HUES64 (cell line): Measurements from ENCODE around the gene MACO1.

Experiments used
- H3K27ac ChIP-seq: 2 replicates; pipeline ENCODE4 v1.7.0; 2013; ENCODE audit warnings: low read depth, low read length, inconsistent platforms
- H3K27me3 ChIP-seq: 2 replicates; pipeline ENCODE4 v1.6.1; 2013; ENCODE audit warnings: mild to moderate bottlenecking, low read length; ENCODE audit not compliant: insufficient read depth
- H3K36me3 ChIP-seq: 2 replicates; pipeline ENCODE4 v1.6.1; 2013; ENCODE audit warnings: mild to moderate bottlenecking, low read length; ENCODE audit not compliant: insufficient read depth
- H3K4me1 ChIP-seq: 2 replicates; pipeline ENCODE4 v1.6.1; 2013; ENCODE audit warnings: mild to moderate bottlenecking, low read length, moderate library complexity; ENCODE audit not compliant: insufficient read depth
- H3K4me3 ChIP-seq: 2 replicates; pipeline ENCODE4 v1.5.1; 2013; ENCODE audit warnings: mild to moderate bottlenecking, low read length, moderate library complexity
- H3K9ac ChIP-seq: 2 replicates; pipeline ENCODE4 v1.6.1; 2013; ENCODE audit warnings: mild to moderate bottlenecking, low read depth, low read length
- H3K9me3 ChIP-seq: 2 replicates; pipeline ENCODE4 v1.6.1; 2013; ENCODE audit warnings: low read depth, low read length; ENCODE audit not compliant: insufficient read depth
- WGBS: fragments of 150-250, 120-280 bp; methylation state at CpG from one replicate; pipeline ENCODE4 v1.1.7; 2013; ENCODE audit warnings: missing lambda C conversion rate; 5-methylcytosine and 5-hydroxymethylcytosine counted together

MACO1 gene

DNA sequence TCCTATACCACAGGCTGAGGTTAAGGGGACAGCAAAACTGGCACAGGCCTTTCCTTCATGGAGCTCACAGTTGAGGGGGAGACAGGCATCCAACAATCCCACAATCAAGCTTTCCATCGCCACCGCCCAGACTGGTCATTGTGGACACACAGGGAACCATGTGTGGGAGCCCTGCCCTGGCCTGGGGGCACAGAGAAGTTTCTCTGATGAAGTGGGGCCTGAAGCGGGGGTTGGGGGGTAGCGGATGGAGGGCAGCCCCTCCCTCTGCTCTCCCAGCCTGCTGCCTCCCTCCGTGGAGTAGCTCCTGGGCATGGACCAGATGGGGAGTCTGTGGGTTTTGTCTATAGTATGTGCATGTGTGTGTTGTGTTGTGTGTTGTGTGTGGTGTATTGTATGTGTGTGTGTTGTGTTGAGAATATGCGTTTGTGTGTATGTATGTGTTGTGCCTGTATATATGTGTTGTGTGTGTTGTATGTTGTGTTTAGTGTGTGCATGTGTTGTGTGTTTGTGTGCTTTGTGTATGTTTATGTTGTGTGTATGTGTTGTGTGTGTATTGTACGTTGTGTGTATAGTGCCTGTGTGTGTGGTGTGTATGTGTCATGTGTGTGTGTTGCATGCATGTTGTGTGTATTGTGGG is 98.3 kb downstream of the MACO1 start:
- peaks cover 5% of the 10 kb centered on the region; the same call in 1 of the 2 replicates for H3K9me3 ChIP-seq
- H3K4me1 ChIP-seq: no peaks in the 10 kb centered on the region
- H3K27me3 ChIP-seq: no peaks in the 10 kb centered on the region
- no peak overlapping the region for H3K4me3 ChIP-seq
- H3K36me3 ChIP-seq: no peaks in the 10 kb centered on the region
- 83% methylated on average over 7 of the region's 7 CpGs for WGBS
- H3K9ac ChIP-seq: no peak overlapping the region
- H3K27ac ChIP-seq: no peak overlapping the region

DNA sequence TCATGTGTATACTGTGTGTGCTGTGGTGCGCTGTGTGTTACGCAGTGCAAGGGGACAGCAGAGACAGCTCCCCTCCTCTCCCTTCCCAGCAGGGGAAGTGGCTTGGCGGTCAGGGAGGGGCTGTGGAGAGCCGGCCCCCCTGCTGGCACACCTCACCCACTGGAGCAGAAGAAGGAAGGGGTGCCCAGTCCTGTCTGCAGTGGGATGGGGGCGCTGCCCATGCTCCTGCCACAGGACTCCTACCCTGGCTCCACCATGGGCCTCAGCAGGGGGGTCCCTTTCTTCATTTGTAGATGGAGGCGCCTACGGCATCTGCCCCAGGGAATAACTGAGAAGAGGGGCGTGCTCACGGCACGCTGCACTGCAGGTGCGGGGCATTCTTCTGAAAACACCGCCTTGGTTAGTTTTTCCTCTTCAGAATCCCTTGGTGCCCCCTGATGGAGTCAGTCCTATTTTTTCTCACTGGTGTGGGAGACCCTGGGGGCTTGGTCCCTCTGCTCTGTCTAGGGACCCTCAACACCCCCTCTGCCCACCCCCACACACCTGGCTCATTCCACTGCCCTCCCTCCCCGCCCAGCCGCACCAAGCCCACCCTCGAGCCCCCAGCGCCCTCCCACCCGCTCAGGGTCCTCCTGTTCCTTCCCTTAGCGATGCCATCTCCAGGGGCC is 99.0 kb downstream of the MACO1 start:
- Histone ChIP-seq H3K4me1 (no peaks in the 10 kb centered on the region), H3K9me3 (peaks cover 5% of the 10 kb centered on the region; the same call in 1 of the 2 replicates), H3K27ac (no peak overlapping the region), H3K27me3 (no peaks in the 10 kb centered on the region), H3K9ac (no peak overlapping the region), H3K4me3 (no peak overlapping the region), H3K36me3 (no peaks in the 10 kb centered on the region)
- 85% methylated on average over 16 of the region's 18 CpGs for WGBS

DNA sequence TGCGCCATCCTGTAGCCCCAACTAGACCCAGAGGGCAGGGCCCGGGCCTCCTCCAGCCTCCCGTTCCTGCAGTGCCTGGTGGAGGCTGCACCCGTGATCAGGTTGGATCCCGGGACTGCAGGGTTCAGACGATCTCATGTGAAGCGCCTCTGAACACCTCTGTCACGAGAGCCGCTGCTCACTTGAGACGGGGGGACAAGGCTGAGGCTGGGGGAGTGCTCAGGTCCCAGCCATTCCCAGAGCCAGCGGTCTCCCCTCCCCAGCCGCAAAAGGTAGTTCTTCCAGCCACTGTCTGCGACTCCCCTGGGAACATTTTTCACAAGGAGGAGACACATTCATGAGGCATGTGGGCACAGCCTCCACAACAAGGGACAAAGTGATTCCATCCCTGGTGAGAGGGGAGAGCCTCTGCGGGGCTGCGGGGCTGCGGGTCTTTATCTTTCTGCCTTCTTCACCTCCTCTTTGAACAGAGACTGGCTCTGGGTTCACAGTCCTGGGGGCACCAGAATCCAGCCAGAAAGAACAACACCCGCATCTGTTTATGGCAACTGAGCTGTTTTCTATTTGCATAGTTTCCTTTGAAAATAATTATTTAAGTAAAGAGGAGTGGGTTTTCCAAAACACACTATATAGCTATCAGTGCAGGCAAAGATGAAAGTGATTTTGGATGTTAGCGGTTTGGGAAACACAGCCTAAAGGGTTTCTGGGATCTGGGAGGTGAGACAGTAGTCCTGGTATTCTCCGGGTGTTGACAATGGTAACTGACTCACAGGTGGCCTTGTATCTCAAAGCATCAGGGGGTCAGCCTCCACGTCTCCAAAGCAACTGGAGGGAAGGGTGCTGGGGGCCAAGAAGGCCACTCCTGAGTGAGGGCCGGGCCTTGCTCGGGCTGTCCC is 99.7 kb downstream of the MACO1 start:
- no peak overlapping the region for H3K27ac ChIP-seq
- no peaks in the 10 kb centered on the region for H3K27me3 ChIP-seq
- 93% methylated on average over 22 of the region's 22 CpGs for WGBS
- H3K9me3 ChIP-seq: peaks cover 2% of the 10 kb centered on the region; the same call in 1 of the 2 replicates
- H3K4me1 ChIP-seq: no peaks in the 10 kb centered on the region
- no peaks in the 10 kb centered on the region for H3K36me3 ChIP-seq
- H3K9ac ChIP-seq: no peak overlapping the region
- no peak overlapping the region for H3K4me3 ChIP-seq

DNA sequence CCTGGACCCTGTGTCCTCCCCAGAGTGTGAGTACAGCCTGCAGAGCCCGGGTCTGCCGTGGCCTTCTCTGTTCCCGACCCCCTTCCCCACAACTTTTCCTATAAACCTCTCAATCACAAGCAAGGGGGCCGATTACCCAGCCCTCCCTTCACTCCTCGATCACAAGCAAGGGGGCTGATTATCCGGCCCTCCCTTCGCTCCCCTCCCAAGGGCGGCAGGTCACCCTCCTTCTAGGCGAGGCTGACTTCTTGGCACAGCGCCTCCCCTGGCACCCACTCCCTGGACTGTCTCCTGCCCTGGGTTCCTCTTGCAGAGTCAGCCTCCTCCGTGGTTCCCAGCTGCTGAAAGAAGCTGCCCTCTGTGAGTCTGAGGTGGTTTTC is 100.4 kb downstream of the MACO1 start:
- no peaks in the 10 kb centered on the region for H3K4me1 ChIP-seq
- H3K36me3 ChIP-seq: no peaks in the 10 kb centered on the region
- WGBS: 92% methylated on average over 11 of the region's 11 CpGs
- no peaks in the 10 kb centered on the region for H3K27me3 ChIP-seq
- no peak overlapping the region for H3K4me3 ChIP-seq
- no peak overlapping the region for H3K9ac ChIP-seq
- H3K27ac ChIP-seq: no peak overlapping the region
- H3K9me3 ChIP-seq: no peaks in the 10 kb centered on the region

DNA sequence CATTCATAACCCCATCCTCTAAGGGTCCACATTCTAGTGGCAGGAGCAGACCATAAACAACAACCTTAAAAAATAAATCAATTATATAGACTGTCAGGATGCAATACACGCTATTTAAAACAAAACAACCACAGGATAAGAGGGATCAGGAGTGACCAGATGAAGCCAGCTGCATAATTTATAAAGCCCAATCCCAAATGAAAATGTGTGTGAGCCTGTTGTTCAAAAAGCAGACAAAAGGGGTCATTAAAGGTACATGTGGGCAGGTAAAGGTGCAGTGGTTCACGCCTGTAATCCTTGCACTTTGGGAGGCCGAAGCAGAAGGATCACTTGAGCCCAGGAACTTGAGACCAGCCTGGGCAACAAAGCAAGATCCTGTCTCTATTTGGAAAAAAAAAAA is 102.3 kb downstream of the MACO1 start:
- Histone ChIP-seq H3K4me3 (no peak overlapping the region), H3K27me3 (no peaks in the 10 kb centered on the region), H3K9me3 (no peaks in the 10 kb centered on the region), H3K9ac (no peak overlapping the region), H3K4me1 (peaks cover 10% of the 10 kb centered on the region), H3K27ac (no peak overlapping the region), H3K36me3 (no peaks in the 10 kb centered on the region)
- WGBS: 95% methylated on average over 3 of the region's 3 CpGs

DNA sequence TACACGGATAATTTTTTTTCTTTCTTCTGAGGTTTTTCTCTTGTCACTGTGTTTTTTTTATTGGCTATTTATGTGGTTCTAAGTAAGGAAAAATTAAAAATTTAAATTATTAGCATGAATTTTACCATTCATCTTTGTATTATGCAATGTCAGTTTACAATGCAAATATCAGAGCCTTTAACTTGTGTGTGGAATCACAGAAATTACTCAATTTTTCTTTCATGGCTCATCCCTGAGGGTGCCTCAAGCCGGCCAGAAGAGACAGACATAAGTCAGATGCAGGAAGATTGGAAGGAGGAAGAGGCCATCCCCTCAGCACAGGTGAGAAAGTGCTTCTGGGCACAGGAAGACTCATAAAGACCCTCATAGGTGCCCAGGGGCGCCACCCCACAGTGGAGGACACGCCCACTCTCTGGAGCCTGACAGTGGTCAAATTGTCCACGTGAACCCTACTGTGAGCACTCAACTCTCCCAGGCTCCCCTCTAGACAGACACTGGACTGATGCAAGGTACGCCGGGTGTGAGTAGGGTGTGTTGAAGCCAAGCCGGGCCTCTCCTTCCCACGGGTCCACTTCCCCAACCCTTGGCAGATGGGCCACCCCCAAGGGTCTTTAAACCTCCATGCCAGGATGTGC is 103.2 kb downstream of the MACO1 start:
- H3K9me3 ChIP-seq: no peaks in the 10 kb centered on the region
- no peak overlapping the region for H3K9ac ChIP-seq
- no peak overlapping the region for H3K27ac ChIP-seq
- H3K27me3 ChIP-seq: no peaks in the 10 kb centered on the region
- peaks cover 10% of the 10 kb centered on the region for H3K4me1 ChIP-seq
- 79% methylated on average over 8 of the region's 9 CpGs for WGBS
- no peaks in the 10 kb centered on the region for H3K36me3 ChIP-seq
- H3K4me3 ChIP-seq: no peak overlapping the region

DNA sequence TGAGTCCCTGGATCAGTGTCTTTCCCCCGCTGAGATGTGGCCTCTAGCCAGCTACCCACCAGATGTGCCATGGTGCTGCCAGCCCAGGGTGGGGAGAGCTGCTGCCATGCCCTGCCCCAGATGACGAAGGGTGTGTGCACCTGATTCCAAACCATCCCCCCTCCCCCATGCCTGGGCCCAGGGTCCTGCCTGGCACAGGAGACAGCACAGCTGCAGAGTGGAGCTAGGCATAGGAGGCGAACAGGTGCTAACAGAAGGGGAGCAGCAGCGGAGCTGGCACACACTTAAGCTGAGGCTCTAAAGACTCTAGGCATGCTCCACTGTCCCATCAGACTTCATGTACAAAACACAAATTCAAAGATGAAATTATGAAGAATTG is 103.7 kb downstream of the MACO1 start:
- no peaks in the 10 kb centered on the region for H3K27me3 ChIP-seq
- H3K36me3 ChIP-seq: no peaks in the 10 kb centered on the region
- 97% methylated on average over 4 of the region's 4 CpGs for WGBS
- peaks cover 10% of the 10 kb centered on the region for H3K4me1 ChIP-seq
- no peak overlapping the region for H3K4me3 ChIP-seq
- H3K9me3 ChIP-seq: no peaks in the 10 kb centered on the region
- no peak overlapping the region for H3K9ac ChIP-seq
- H3K27ac ChIP-seq: no peak overlapping the region

DNA sequence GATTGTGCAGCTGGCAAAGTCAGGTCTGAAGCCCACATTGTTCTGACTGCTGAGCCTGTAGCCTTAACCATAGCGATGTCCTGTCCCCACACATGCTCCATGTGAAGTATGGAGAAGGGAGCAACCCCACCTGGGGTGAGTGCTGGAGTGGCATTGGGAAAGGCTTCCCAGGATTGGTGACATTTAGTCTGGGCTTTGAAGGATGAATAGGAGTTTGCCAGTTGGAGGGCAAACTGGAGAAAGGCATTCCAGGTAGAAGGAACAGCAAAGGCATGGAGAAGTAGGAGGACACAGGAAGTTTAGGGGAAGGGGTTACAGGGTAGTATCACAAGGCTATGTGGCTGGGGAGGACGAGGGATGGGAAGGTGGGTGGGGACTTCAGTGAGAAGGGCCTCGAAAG is 105.4 kb downstream of the MACO1 start:
- peaks cover 10% of the 10 kb centered on the region for H3K4me1 ChIP-seq
- H3K36me3 ChIP-seq: no peaks in the 10 kb centered on the region
- no peaks in the 10 kb centered on the region for H3K9me3 ChIP-seq
- H3K27ac ChIP-seq: no peak overlapping the region
- no peak overlapping the region for H3K4me3 ChIP-seq
- no peak overlapping the region for H3K9ac ChIP-seq
- H3K27me3 ChIP-seq: no peaks in the 10 kb centered on the region
- WGBS: 89% methylated on average over 3 of the region's 3 CpGs

DNA sequence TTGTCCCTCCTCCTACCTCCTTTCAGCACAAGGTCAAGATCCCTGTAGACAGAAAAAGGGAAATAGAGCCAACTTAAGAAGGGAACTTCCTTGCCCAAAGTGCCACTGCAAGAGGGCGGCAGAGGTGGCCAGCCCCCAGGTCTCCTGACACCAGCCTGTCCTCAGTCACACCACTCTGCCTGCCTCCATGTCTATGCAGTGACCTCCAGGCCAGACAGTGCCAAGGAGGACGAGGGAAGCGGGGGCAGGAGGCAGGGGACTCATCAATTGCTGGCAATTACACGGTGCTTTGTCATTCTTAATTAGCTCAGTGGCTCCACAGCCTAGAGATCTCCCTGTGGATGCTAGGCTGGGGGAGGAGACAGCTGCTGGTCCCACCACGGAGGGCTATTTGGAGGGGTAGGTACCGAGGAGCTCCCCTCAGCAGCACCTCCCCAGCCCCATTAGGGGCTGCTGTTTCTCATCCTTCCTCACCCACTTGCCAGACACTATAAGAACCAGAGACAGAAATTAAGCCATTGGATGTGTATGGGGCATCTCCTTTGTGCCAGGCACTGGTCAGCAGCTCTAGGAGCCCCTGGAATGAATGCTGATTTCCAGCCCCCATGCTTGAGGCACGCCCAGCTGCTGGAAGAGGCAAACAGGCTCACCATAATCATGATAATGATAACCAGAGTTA is 106.6 kb downstream of the MACO1 start:
- Histone ChIP-seq H3K4me3 (no peak overlapping the region), H3K27ac (no peak overlapping the region), H3K27me3 (no peaks in the 10 kb centered on the region), H3K4me1 (peaks cover 10% of the 10 kb centered on the region), H3K36me3 (no peaks in the 10 kb centered on the region), H3K9me3 (no peaks in the 10 kb centered on the region), H3K9ac (no peak overlapping the region)
- WGBS: 52% methylated on average over 7 of the region's 7 CpGs

DNA sequence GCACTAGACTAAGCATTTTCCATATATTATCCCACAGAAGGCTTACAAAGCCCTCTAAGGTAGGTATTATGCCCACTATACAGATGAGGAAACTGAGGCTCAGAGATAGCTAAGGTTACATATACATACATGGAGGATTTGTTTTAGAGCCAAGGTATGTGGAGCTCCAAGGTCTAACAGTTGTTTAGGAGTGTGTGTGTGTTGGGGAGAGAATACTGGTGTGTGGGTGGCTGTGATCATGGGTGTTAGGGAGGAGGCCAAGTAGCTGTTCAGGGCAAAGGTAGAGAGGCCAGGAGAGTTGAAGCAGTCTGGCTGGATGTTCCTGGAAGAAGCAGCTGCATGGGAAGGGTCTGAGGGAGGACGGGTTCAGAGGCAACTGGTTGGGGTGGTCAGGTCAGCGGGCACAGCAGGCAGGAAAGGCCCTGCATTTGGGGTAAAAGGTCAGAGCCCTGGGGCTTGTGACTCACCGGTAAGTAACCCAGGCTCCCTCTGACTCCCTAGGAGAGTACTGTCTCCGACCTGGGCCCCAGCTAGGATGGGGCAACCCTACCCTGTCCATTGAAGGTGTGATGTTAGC is 107.6 kb downstream of the MACO1 start:
- no peaks in the 10 kb centered on the region for H3K36me3 ChIP-seq
- no peak overlapping the region for H3K9ac ChIP-seq
- 73% methylated on average over 4 of the region's 4 CpGs for WGBS
- peaks cover 10% of the 10 kb centered on the region for H3K4me1 ChIP-seq
- no peak overlapping the region for H3K4me3 ChIP-seq
- H3K27me3 ChIP-seq: no peaks in the 10 kb centered on the region
- no peaks in the 10 kb centered on the region for H3K9me3 ChIP-seq
- H3K27ac ChIP-seq: no peak overlapping the region
